Hypothalamus (tissue), 51 donors: ENCODE data around the gene CKLF.

Source experiments
- DNase-seq, 51 donors: peaks; one replicate each; lab custom pipeline; 2025; lab: John Stamatoyannopoulos, UW

CKLF gene

GRCh38 chr16:66516808-66517585 is 35.4 kb upstream of the CKLF start:
- DNase-seq, result peak in 50 of 51 donors; percentile 50 to 95 (median 87)

- DNase-seq, result no peak
These were observed 34.7 kb upstream of the CKLF start for GRCh38 chr16:66517586-66518263.

GRCh38 chr16:66519482-66520373 is 32.6 kb upstream of the CKLF start:
- no peak for DNase-seq

DNA sequence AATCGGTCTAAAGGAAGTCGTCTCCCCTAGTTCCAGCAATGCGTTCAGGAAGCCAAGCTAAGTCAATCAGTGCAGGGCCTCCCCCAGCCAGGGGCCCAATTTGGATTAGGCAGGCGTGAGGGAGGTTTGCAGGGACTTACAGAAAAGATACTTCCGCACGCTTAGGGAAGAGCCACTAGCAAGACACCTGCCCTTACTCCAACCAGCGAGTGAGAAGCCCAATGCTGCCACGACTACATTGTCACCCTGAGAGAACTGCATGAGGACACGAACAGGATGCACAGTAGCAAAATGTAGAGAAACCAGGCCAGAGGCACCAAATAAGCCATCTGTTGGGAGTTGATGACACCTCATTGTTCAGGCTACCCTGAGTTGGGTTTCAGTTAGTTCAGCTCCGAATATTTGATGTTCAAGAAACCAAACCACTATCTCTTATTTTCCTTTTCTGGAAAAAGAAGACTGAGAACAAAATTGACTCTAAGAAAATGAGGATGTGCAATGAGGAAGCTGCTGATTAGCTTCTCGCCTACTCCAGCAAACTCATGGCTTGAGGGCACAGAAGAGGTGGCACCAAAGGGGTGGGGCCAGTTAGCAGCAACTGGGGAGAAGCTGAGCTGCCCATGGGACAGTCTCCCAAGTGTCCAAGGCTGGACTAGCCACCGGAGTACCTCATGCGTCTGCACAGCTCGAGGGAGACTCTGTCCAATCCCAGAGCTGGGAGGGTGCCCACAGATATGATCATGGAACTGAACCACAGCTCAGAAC is 31.8 kb upstream of the CKLF start:
- peak in 15 of 51 donors; percentile 10 to 33 (median 19) for DNase-seq

DNA sequence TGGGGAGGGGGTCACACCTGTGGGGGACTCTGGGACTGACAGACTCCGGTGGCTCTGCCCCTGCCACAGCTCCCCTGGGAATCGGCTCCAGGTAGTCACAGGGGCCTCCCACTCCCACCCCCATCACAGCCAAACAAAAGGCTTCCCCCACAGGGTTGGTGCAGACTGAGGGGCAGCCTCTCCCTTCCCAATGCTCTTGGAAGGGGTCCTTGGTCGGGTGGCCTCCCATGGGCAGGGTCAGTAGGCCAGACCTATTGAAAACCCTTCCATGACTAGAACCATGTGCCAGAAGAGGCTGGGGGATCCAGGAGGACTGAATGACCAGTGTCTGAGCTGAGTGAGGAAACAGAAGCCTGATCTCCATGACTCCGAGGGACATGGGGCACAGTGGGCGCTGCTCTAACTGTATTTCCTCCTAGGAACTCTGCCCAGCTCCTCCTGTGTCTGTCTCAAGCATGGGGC is 31.1 kb upstream of the CKLF start:
- no peak for DNase-seq

DNA sequence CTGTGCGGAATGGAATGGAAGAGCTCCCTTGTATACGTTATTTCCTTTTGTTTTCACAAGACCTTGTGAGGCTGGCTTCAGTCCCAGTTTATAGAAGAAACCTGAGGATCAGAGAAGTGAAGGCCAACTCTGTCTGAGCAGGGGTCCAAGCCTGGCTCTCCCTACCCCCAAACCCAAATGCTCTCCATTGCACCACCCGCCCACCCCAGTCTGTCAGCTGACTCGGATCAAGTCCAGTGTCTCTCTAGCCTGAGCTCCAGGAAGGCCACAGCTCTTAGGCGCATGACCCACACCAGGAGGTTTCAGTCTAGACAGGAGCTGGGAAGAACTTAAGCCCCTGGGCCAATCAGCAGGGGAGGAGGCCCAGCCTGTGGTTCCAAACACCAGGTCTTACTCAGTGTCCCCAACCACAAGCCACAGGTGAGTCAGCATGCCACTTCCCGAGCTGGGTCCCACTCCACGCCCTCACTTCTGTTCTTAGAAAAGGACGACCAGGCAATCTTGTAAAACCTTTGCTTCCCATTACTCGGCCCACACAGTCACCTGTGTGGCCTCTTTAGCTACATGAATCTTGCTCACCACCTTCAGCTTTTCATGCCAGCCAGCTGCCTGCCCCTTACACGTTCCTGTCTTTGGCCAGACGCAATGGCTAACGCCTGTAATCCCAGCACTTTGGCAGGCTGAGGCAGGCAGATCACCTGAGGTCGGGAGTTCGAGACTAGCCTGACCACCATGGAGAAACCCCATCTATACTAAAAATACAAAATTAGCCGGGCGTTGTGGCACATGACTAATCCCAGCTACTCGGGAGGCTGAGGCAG is 30.2 kb upstream of the CKLF start:
- DNase-seq, result peak in 4 of 51 donors; percentile 8 to 26 (median 22)

DNA sequence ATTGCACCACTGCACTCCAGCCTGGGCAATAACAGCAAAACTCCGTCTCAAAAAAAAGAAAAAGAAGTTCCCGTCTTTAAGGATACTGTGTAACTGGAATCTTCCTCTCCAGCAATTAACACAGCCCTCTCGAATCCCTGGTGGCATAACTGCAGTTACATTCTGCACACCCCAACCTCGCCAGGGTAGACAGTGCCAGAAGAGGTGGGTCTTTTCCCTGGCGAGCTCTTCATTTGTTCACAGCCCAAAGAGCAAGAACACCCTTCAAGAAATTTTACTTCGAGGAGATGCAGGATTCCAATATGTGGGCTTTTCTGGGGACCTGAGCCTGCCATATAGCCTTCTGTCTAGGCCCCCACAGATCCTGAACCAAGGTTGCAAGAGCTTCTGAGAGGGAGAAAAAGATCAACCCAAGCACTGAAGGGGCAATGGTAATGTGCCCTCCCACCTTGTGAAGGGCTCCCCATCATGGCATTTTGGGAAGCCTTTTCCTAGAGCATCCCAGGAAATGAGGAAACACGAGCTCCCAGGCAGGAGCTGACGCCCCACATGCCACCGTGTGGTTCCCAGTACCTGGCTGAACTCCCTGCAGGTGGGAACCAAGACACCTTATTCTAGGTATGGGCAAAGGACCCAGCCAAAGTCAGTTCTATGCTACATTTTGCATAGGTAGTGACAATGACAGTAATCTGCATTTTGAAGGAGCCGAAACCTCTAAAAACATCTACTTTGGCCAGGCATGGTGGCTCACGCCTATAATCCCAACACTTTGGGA is 29.4 kb upstream of the CKLF start:
- no peak for DNase-seq

DNA sequence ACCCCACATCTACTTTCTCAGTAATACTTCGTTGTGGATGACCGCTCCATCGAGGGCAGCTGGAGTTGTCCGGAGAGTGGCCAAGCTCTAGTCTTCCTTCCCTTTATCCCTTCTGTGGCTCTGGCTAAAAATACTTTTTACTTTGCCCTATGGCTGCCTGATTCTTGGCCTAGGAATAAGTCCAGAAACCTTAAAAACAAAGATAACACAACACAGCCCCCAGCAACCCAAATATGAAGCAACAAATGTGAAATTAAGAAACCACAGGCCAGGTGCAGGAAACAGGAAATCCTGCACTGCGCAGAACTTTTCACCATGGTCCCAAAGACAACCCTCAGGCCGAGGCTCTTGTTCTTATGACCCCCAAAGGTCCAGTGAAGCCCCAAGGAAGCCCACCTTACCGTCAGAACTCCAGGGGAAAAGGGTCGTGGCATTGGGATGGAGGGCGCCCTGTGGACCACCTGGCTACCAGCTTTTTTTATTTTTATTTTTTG is 28.5 kb upstream of the CKLF start:
- no peak for DNase-seq

DNA sequence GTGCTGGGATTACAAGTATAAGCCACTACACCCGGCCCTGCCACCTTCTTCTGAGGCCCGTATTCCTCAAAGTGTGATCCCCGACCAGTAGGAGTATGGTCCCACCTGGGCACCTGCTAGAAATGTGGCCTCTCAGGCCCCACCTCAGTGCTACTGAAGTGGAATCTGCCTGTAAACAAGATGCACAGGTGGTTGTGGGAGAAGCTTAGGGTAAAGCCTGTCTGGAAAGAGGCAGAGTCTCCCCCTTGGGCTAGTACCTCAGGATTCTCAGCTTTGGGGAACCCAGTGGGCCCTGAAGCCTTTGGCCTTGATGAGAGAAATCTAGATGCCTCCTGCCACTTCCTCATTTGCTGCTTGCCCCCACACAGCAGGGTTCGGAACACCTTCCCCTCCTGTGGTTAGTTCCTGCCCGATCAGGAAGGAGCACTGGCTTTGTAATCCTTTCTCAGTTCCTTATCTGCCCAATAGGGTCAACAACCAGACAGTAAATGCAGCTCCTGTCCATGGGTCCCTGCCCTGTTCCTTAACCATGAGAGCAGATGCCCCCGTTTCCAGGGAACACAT is 27.7 kb upstream of the CKLF start:
- peak in 13 of 51 donors; percentile 15 to 60 (median 23) for DNase-seq

- DNase-seq, result no peak
These were observed 26.8 kb upstream of the CKLF start for GRCh38 chr16:66525396-66526180.

DNA sequence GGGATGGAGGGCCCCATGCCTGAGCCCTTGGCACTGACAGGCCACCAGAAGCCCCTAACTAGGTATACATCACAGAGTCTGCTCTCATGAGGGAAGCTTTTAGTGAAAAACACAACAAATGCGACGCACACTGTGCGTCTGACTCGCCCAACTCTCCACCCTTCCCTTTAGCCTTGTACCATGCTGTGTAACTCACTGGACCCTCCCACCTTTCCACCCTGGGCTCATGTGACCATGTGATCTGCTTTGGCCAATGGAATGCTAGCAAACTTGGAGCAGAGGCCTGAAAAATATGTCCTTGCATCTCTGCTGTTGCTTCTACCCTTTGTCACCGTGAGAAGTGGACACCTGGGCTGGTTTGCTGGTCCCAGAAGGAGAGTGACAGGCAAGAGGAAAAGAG is 24.1 kb upstream of the CKLF start:
- no peak for DNase-seq

- DNase-seq, result no peak
These were observed 22.9 kb upstream of the CKLF start for GRCh38 chr16:66529475-66529874.

DNA sequence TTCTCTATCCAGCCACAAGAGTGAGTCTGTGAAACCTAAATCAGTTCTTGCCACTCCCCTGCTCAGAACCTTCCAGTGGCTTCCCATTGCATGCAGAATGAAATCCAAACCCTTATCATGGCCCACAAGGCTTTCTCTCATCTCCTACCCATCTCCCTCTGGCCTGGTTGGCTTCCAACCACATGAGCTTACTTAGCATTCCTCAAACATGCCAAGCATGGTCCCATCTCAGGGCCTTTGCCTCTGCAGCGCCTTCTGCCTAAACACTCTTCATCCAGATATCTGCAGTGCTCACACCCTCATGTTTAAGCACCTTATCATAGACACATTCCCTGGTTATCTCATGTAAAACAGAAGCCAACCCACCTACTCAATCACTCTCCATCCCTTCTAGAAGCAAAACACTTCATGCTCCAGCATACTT is 18.0 kb upstream of the CKLF start:
- DNase-seq, result no peak

DNA sequence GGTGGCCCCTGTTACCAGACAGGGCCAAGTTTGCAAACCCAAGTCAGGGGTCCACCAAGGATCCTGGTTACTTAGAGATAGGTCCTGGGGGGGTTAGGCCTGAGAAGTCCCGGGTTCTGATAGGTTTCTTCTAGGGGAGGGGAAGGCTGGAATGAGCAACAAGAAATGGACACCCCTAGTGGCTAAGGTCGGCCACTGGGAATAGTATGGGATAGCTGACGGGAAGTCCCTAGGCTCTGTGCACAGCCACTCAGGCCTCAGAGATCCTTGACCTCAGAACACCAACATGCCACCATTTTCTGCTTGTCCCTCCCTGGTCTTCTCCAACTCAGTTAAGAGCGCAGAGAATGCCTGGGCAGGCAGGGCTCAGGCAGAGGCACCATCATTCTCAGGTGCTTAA is 15.9 kb upstream of the CKLF start:
- no peak for DNase-seq

DNA sequence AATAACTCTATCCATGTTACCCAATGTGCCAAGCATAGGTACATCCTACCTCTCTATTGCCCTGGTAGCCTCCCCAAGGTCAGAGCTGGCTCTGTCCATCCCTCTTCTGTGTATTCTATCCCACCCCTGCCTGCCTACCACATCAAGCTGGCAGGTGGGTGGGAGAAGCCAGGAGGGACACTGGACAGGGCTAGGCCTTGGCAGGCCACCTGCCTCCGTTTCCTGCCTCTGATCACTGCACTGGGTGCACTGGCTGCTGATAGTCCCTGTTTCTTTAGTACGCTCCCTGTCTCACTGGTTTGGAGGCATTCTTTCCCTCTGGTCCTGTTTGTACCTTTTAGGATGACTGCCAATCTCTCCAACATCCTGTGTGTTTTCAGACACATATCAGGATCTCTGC is 15.1 kb upstream of the CKLF start:
- no peak for DNase-seq

DNA sequence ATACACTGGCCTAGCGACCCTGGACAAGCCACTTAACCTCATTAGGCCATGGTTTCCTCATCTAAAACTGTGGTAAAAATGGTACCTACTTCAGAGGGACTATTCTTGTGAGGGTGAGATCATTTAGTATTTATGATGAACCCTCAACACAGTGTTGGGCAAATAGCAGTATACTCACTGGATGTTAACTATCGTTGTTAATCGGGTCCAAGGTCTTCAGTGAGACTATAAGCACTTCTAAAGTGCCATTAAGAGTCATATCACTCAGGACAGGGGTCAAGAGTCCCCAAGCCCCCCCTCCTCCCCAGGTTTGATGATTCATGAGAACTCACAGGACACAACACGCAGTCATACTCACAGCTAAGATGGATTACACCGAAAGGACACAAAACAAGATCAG is 13.5 kb upstream of the CKLF start:
- no peak for DNase-seq
